ENCODE results near the gene PRSS57.
"Not testable (repeated sequence)": the region's sequence is repeated elsewhere in the genome, so short reads cannot be mapped to it uniquely, and the experiment has no call there.

The PRSS57 gene

GRCh38 chr19:731000-731399 lies 35.7 kb upstream of the PRSS57 start:
- Histone ChIP-seq H3K36me3 (ENCODE audit: control insufficient read depth, insufficient read depth, low read length) (no peaks in the 10 kb centered on the region), H3K27ac (ENCODE audit: low read depth, low read length) (no peak overlapping the region), H3K4me1 (ENCODE audit: control insufficient read depth, insufficient read depth, low read length) (no peaks in the 10 kb centered on the region), H3K4me3 (ENCODE audit: low read length) (no peak overlapping the region), H3K9ac (ENCODE audit: low read length) (no peak overlapping the region), H3K27me3 (ENCODE audit: control insufficient read depth, insufficient read depth, low read length) (no peaks in the 10 kb centered on the region)

GRCh38 chr19:729965-730668 lies 34.9 kb upstream of the PRSS57 start:
- H3K4me3 ChIP-seq (ENCODE audit: low read length): no peak overlapping the region
- no peaks in the 10 kb centered on the region for H3K36me3 ChIP-seq (ENCODE audit: control insufficient read depth, insufficient read depth, low read length)
- no peak overlapping the region for H3K27ac ChIP-seq (ENCODE audit: low read depth, low read length)
- H3K4me1 ChIP-seq (ENCODE audit: control insufficient read depth, insufficient read depth, low read length): no peaks in the 10 kb centered on the region
- H3K27me3 ChIP-seq (ENCODE audit: control insufficient read depth, insufficient read depth, low read length): no peaks in the 10 kb centered on the region
- H3K9ac ChIP-seq (ENCODE audit: low read length): no peak overlapping the region

GRCh38 chr19:729564-729963 lies 34.3 kb upstream of the PRSS57 start:
- not testable (repeated sequence) for H3K36me3 ChIP-seq (ENCODE audit: control insufficient read depth, insufficient read depth, low read length); H3K4me1 ChIP-seq (ENCODE audit: control insufficient read depth, insufficient read depth, low read length); H3K27ac ChIP-seq (ENCODE audit: low read depth, low read length); H3K9ac ChIP-seq (ENCODE audit: low read length); H3K27me3 ChIP-seq (ENCODE audit: control insufficient read depth, insufficient read depth, low read length); H3K4me3 ChIP-seq (ENCODE audit: low read length)

DNA sequence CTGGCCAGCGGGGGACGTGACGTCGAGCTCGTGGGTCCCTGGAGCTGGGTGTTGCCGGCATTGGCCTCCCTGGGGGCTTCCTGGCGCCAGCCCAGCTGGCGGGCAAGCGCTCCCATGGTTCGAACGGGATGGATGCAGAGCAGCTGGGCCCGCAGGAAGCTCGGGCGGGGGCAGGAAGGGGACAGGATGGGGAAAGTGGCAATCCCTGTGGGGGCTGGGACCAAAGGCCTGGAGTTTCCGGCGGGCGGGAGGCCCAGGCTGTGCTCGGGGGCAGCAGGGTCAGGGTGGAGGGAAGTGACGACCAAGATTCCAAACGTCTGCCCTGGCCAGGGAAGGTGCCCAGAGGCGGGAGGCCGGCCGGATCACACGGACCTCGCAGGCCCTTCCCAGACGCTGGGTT lies 32.8 kb upstream of the PRSS57 start:
- Histone ChIP-seq H3K27me3 (ENCODE audit: control insufficient read depth, insufficient read depth, low read length) (no peaks in the 10 kb centered on the region), H3K9ac (ENCODE audit: low read length) (no peak overlapping the region), H3K4me3 (ENCODE audit: low read length) (no peak overlapping the region), H3K27ac (ENCODE audit: low read depth, low read length) (no peak overlapping the region), H3K36me3 (ENCODE audit: control insufficient read depth, insufficient read depth, low read length) (no peaks in the 10 kb centered on the region), H3K4me1 (ENCODE audit: control insufficient read depth, insufficient read depth, low read length) (no peaks in the 10 kb centered on the region)

GRCh38 chr19:726993-727956 lies 32.0 kb upstream of the PRSS57 start:
- Histone ChIP-seq H3K4me1 (ENCODE audit: control insufficient read depth, insufficient read depth, low read length) (no peaks in the 10 kb centered on the region), H3K9ac (ENCODE audit: low read length) (no peak overlapping the region), H3K27me3 (ENCODE audit: control insufficient read depth, insufficient read depth, low read length) (no peaks in the 10 kb centered on the region), H3K27ac (ENCODE audit: low read depth, low read length) (no peak overlapping the region), H3K36me3 (ENCODE audit: control insufficient read depth, insufficient read depth, low read length) (no peaks in the 10 kb centered on the region), H3K4me3 (ENCODE audit: low read length) (no peak overlapping the region)

- H3K27ac ChIP-seq (ENCODE audit: low read depth, low read length): no peak overlapping the region
- H3K4me3 ChIP-seq (ENCODE audit: low read length): no peak overlapping the region
- H3K27me3 ChIP-seq (ENCODE audit: control insufficient read depth, insufficient read depth, low read length): no peaks in the 10 kb centered on the region
- H3K4me1 ChIP-seq (ENCODE audit: control insufficient read depth, insufficient read depth, low read length): no peaks in the 10 kb centered on the region
- H3K9ac ChIP-seq (ENCODE audit: low read length): no peak overlapping the region
- no peaks in the 10 kb centered on the region for H3K36me3 ChIP-seq (ENCODE audit: control insufficient read depth, insufficient read depth, low read length)
Observed at GRCh38 chr19:725461-726089, 30.3 kb upstream of the PRSS57 start.

DNA sequence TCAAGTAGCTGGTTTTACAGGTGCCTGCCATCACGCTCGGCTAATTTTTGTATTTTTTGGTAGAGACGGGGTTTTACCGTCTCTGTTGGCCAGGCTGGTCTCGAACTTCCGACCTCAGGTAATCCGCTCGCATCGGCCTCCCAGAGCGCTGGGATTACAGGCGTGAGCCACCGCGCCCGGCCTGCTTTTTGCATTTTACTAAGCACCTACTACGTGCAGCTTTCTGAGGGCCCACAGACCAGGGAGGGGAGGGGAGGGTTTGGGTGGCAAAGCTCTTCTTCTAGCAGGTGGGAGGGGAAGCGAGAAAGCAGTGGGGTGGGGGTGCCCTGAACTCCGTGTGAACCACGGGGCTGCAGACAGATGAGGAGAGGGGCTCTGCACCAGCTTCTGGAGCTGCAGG lies 28.5 kb upstream of the PRSS57 start:
- Histone ChIP-seq H3K4me3 (ENCODE audit: low read length) (no peak overlapping the region), H3K9ac (ENCODE audit: low read length) (no peak overlapping the region), H3K36me3 (ENCODE audit: control insufficient read depth, insufficient read depth, low read length) (no peaks in the 10 kb centered on the region), H3K4me1 (ENCODE audit: control insufficient read depth, insufficient read depth, low read length) (no peaks in the 10 kb centered on the region), H3K27ac (ENCODE audit: low read depth, low read length) (no peak overlapping the region), H3K27me3 (ENCODE audit: control insufficient read depth, insufficient read depth, low read length) (no peaks in the 10 kb centered on the region)

DNA sequence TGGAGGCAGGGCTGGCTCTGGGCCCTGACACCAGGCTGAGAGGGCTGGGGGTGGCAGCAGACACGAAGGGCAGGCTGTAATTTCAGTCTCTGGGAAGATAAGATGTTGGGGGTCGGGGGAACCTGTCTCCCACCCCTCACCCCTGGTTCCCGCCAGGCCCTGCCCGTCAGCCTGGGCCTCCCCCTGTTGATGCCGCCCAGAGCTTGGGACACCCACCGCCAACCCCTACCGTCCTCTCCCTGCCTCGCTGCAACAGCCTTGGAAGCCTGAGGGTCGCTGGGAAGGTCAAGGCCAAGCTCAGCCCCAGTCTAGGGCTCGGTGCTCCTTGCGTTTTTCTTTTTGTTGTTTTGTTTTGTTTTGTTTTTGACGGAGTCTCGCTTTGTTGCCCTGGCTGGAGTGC lies 28.0 kb upstream of the PRSS57 start:
- H3K36me3 ChIP-seq (ENCODE audit: control insufficient read depth, insufficient read depth, low read length): no peaks in the 10 kb centered on the region
- H3K27ac ChIP-seq (ENCODE audit: low read depth, low read length): no peak overlapping the region
- peaks cover 3% of the 10 kb centered on the region for H3K27me3 ChIP-seq (ENCODE audit: control insufficient read depth, insufficient read depth, low read length)
- H3K4me3 ChIP-seq (ENCODE audit: low read length): no peak overlapping the region
- H3K4me1 ChIP-seq (ENCODE audit: control insufficient read depth, insufficient read depth, low read length): no peaks in the 10 kb centered on the region
- no peak overlapping the region for H3K9ac ChIP-seq (ENCODE audit: low read length)

DNA sequence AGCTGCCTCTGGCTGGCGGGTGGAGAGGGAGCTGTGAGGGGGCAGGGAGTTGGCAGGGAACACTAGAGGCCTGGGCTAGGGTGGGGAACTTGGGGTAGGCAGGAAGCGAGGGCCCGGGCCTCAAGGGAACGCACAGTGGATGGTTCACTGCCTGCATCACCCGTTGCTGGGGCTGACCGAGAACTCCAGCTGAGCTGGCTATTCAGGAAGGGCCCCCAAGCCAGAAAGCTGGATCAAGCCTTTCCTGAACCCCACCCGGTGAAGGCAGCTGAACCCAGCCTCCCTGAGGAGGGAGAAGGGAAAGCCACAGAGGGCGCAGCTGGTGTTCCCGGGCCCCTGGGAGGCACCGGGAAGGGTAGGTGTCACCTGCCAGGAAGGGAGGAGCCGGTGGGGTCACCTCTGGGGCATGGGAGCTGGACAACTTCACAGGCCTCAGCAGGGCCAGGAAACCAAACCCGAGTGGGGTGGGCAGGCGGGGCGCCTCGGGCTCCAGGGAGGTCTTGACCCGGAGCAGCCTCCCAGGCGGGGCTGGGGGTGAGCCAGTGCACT lies 27.4 kb upstream of the PRSS57 start:
- Histone ChIP-seq H3K9ac (ENCODE audit: low read length) (no peak overlapping the region), H3K27ac (ENCODE audit: low read depth, low read length) (no peak overlapping the region), H3K36me3 (ENCODE audit: control insufficient read depth, insufficient read depth, low read length) (no peaks in the 10 kb centered on the region), H3K27me3 (ENCODE audit: control insufficient read depth, insufficient read depth, low read length) (peaks cover 4% of the 10 kb centered on the region), H3K4me1 (ENCODE audit: control insufficient read depth, insufficient read depth, low read length) (no peaks in the 10 kb centered on the region), H3K4me3 (ENCODE audit: low read length) (no peak overlapping the region)

DNA sequence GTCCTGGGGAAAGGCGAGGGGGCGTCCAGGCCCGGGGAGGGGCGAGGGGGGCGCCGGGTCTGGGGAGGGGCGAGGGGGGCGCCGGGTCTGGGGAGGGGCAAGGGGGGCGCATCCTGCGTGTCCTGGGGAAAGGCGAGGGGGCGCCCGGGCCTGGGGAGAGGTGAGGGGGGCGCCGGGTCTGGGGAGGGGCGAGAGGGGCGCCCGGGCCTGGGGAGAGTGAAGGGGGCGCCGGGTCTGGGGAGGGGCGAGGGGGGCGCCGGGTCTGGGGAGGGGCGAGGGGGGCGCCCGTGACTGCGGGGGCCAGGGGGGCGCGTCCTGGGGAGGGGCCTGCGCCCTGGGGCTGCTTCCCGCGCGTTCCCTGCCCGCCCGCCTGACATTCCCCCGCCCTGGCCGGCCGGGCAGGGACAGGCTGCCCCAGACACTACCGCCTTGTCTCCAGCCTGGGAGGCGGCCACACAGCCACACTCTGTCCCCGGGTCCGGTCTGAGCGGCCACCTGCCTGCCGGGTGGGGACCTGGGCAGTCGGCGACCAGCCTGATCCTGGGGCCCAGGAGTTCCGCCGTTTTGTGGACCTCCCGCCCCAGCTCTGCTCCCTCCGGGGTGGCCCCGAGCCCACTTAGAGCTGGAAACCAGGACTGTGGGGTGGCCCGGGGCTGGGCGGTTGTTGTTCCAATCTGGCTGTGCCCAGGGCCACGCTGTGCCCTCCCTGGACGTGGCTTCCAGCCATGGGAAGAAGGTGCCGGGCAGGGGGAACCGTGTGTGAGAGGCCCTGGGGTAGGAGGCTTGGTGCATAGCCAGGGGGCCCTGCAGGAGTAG lies 25.3 kb upstream of the PRSS57 start:
- H3K9ac ChIP-seq (ENCODE audit: low read length): no peak overlapping the region
- H3K27me3 ChIP-seq (ENCODE audit: control insufficient read depth, insufficient read depth, low read length): peaks cover 4% of the 10 kb centered on the region
- H3K27ac ChIP-seq (ENCODE audit: low read depth, low read length): no peak overlapping the region
- H3K36me3 ChIP-seq (ENCODE audit: control insufficient read depth, insufficient read depth, low read length): no peaks in the 10 kb centered on the region
- no peak overlapping the region for H3K4me3 ChIP-seq (ENCODE audit: low read length)
- no peaks in the 10 kb centered on the region for H3K4me1 ChIP-seq (ENCODE audit: control insufficient read depth, insufficient read depth, low read length)

GRCh38 chr19:719636-720344 lies 24.5 kb upstream of the PRSS57 start:
- no peak overlapping the region for H3K4me3 ChIP-seq (ENCODE audit: low read length)
- peak overlapping the region; percentile 45 for H3K27ac ChIP-seq (ENCODE audit: low read depth, low read length)
- no peaks in the 10 kb centered on the region for H3K36me3 ChIP-seq (ENCODE audit: control insufficient read depth, insufficient read depth, low read length)
- H3K27me3 ChIP-seq (ENCODE audit: control insufficient read depth, insufficient read depth, low read length): peaks cover 4% of the 10 kb centered on the region
- no peak overlapping the region for H3K9ac ChIP-seq (ENCODE audit: low read length)
- no peaks in the 10 kb centered on the region for H3K4me1 ChIP-seq (ENCODE audit: control insufficient read depth, insufficient read depth, low read length)
